GM10248 (cell line): ENCODE results near the gene CMKLR1.

Experiments
- CTCF ChIA-PET: fragments of 300-600 bp; sonication (Branson Sonifier 250); formaldehyde crosslinking; extraction: SDS; loops from one replicate; lab custom pipeline; 2021; ENCODE audit warnings: antibody characterized with exemption; lab: Yijun Ruan, JAX
- POLR2A ChIA-PET: fragments of 350-650 bp; sonication (Branson Sonifier 250); formaldehyde crosslinking; extraction: SDS; loops from one replicate; lab custom pipeline; 2020; ENCODE audit warnings: antibody characterized with exemption; lab: Yijun Ruan, JAX
- DNase-seq: peaks from one replicate; pipeline ENCODE4 v3.0.0; 2012; ENCODE audit errors: extremely low spot score
- TF ChIP-seq, protein P1 (sequence below): IDR thresholded peaks from 2 replicates; pipeline ENCODE4 v1.5.1; 2012; ENCODE audit warnings: mild to moderate bottlenecking, low read depth; ENCODE audit errors: extremely low read depth, missing control alignments, control extremely low read depth

The CMKLR1 gene

DNA sequence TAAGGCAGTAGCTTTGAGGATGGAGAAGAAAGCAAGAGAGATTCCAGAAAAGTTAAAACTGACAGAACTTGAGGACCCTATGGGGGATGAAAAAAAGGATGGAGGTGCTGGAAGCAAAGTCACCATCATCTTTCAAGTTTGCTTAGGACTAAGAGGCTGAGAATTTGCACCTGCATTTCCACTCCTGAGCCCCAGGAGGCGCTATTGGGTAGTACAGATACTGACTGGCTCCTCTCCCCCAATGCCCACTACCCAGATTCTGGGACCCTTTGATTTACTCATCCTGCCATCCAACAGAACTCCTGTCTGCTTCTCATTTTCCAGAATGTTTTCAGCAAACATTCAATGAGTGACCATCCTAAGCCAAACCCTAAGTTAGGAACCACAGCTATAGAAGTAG is 34.0 kb upstream of the CMKLR1 start:
- CTCF ChIA-PET, result no interaction called here

DNA sequence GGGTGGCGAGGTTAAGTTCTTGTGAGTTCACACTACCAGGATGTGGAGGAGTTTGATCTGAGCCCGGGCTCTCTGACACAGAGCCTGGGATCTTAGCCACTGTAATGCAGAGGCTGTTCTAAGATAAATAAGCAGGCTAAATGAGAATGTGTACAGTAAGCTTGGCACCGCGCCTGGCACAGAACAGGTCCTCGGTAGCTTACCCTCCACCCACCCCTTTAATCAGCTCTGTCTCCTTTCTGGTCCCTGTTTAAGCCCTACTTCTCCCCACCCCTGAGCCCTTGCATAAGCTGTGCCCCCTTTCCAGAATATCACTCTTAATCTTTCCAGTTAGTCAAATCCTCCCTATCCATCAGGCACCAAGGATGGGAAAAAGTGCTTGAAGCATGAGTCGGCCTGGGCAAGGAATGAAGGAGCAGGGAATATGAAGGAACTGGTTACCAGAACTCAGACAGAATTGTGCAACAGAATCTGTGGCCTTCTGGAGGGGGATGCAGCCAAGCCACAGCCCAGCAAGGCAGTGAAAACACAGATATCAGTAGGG is 32.8 kb upstream of the CMKLR1 start:
- DNase-seq, result no peak
- TF ChIP-seq, protein P1, sequence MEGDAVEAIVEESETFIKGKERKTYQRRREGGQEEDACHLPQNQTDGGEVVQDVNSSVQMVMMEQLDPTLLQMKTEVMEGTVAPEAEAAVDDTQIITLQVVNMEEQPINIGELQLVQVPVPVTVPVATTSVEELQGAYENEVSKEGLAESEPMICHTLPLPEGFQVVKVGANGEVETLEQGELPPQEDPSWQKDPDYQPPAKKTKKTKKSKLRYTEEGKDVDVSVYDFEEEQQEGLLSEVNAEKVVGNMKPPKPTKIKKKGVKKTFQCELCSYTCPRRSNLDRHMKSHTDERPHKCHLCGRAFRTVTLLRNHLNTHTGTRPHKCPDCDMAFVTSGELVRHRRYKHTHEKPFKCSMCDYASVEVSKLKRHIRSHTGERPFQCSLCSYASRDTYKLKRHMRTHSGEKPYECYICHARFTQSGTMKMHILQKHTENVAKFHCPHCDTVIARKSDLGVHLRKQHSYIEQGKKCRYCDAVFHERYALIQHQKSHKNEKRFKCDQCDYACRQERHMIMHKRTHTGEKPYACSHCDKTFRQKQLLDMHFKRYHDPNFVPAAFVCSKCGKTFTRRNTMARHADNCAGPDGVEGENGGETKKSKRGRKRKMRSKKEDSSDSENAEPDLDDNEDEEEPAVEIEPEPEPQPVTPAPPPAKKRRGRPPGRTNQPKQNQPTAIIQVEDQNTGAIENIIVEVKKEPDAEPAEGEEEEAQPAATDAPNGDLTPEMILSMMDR, result no peak
- CTCF ChIA-PET, result no interaction called here
- POLR2A ChIA-PET, result no interaction called here

More for the DNA sequence above, 34.0 kb upstream of the CMKLR1 start:
- no peak for DNase-seq
- TF ChIP-seq, protein P1, result no peak
- POLR2A ChIA-PET, result no interaction called here

DNA sequence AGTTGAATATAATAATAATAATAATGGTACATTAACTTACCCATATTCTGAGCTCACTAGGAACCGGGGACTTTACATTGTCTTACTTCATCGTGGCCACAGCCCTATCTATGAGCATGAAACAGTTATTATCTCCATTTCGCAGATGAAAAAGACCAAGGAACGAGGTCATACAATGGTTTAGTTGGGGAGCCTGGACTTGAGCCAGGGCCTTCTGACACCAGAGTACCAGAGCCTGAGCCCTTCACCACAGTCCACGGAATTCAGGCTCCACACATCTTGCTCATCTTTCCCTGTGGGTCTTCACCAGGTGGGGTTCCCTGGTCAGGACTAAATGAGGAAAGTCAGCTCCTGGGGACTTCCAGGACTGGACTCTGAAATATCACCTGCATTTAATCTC is 31.3 kb upstream of the CMKLR1 start:
- POLR2A ChIA-PET, result no interaction called here
- TF ChIP-seq, protein P1, result no peak
- CTCF ChIA-PET, result no interaction called here
- no peak for DNase-seq

DNA sequence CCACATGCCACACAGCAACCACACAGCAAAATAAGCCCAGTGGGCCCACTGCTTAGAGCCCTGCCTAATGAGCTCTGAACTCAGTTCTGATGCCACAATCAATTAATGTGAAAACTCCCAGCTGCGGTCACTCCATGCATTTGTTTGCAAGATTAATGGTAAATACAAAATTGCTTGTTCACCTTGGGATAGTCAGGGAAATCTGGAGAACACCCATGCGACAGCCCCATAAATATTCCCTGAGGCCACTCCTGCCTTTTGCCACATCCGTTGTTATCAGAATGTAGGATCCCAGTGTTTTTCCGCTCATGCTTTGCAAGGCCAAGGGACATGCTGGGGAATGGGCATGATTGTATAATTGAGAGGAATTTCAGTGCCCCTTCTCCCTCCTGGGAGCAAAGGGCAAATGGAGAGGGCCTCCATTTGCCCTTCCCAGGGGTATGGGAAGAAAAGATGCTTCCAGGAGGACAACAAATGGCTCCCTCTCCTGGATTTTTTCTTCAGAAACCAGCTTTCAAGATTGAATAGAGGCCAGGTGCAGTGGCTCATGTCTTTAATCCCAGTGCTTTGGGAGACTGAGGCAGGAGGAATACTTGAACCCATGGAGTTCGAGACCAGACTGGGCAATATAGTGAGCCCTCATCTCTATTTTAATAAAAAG is 30.8 kb upstream of the CMKLR1 start:
- TF ChIP-seq, protein P1, result no peak
- ChIA-PET CTCF (no interaction called here), POLR2A (no interaction called here)
- no peak for DNase-seq

DNA sequence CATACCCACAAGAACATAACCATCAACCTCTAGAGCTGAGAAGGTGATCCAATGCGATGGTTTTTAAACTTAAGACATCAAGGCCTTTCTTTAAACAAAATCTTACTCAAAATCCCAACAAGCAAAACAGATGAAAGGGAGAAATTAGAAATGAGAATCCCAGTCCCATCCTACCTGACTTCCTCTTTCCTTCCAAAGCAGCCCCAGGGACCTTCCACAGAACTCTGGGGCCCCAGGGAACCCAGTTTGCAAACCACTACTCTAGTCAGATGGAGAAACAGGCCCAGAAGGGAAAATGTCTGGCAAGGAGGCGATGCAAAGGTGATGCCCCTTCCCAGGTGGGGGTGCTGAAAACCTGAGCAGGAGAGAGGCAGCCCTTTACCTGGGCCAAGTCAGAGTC is 29.0 kb upstream of the CMKLR1 start:
- TF ChIP-seq, protein P1, result no peak

DNA sequence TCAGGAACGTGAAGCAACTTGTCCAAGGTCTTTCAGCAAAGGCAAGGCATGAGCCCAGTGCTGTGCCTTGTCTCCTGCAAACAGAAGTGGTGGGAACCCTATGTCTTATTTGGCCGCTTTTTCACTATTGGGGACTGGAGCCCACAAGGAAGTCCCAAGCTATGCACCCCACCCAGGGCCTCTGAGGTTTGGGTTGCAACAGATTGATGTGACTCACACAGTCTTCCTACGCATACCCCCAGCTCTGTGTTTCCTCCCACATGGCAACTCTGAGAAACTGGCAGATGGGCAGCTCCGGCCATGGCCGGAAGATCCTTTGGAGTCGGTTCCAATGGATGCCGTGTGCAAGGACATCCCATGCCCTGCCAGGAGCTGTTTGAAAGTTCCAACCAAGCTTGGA is 28.3 kb upstream of the CMKLR1 start:
- TF ChIP-seq, protein P1, result no peak
- ChIA-PET POLR2A (no interaction called here), CTCF (interaction anchor here (1.0 to 1.5 kb wide), 3 partner anchors 10 to 15 kb away, joined by 3 to 5 read pairs (median 3); no protein-coding TSS in a partner anchor)
- no peak for DNase-seq

More for the DNA sequence above, 29.0 kb upstream of the CMKLR1 start:
- CTCF ChIA-PET, result interaction anchor here (1.1 to 1.2 kb wide), 2 partner anchors 12 to 99 kb away, joined by 3 read pairs; no protein-coding TSS in a partner anchor
- no peak for DNase-seq
- POLR2A ChIA-PET, result no interaction called here
